Epithelial cell of esophagus (primary cell): ENCODE results near the gene KCNIP1.

Experiments used
- DNase-seq: peaks from one replicate; pipeline ENCODE4 v3.0.0; 2010; ENCODE audit warnings: low read depth
- H3K4me3 ChIP-seq: 2 replicates; pipeline ENCODE4 v1.5.1; 2011; ENCODE audit warnings: mild to moderate bottlenecking, low read length, control low read depth
- CTCF ChIP-seq: IDR thresholded peaks from 2 replicates; pipeline ENCODE4 v1.5.1; 2011; ENCODE audit warnings: low read depth, mild to moderate bottlenecking, low read length, control low read depth, inconsistent platforms; ENCODE audit not compliant: insufficient read depth; ENCODE audit errors: missing control alignments

The KCNIP1 gene

GRCh38 chr5:170501931-170502330, 1.9 kb upstream of the KCNIP1 start:
- no peak overlapping the region for H3K4me3 ChIP-seq
- TF ChIP-seq CTCF: no peak
- no peak for DNase-seq

GRCh38 chr5:170504616-170505266, 921 bp downstream of the KCNIP1 start:
- H3K4me3 ChIP-seq: no peak overlapping the region
- no peak for TF ChIP-seq CTCF
- no peak for DNase-seq

- TF ChIP-seq CTCF: no peak
- DNase-seq: no peak
- H3K4me3 ChIP-seq: no peak overlapping the region
Measured at GRCh38 chr5:170508036-170508435, 4.2 kb downstream of the KCNIP1 start.

GRCh38 chr5:170508660-170509347, 5.0 kb downstream of the KCNIP1 start:
- no peak for DNase-seq
- no peak for TF ChIP-seq CTCF
- H3K4me3 ChIP-seq: no peak overlapping the region

- TF ChIP-seq CTCF: no peak
- DNase-seq: no peak
Measured at GRCh38 chr5:170509348-170509660, 5.5 kb downstream of the KCNIP1 start.

GRCh38 chr5:170510126-170510525, 6.3 kb downstream of the KCNIP1 start:
- TF ChIP-seq CTCF: no peak
- H3K4me3 ChIP-seq: no peak overlapping the region
- DNase-seq: no peak

More at GRCh38 chr5:170509348-170509660, 5.5 kb downstream of the KCNIP1 start:
- H3K4me3 ChIP-seq: no peak overlapping the region

GRCh38 chr5:170510559-170510958, 6.7 kb downstream of the KCNIP1 start:
- TF ChIP-seq CTCF: no peak
- DNase-seq: no peak
- no peak overlapping the region for H3K4me3 ChIP-seq
